ENCODE data around the gene PDZD8. TPM values are rescaled to one million over a fixed set of nuclear protein-coding genes. Genes with fewer than 3 reads are reported as not detected.

Gene PDZD8
- total RNA-seq, 1 donor from 2014 or later = 31.7 TPM

DNA sequence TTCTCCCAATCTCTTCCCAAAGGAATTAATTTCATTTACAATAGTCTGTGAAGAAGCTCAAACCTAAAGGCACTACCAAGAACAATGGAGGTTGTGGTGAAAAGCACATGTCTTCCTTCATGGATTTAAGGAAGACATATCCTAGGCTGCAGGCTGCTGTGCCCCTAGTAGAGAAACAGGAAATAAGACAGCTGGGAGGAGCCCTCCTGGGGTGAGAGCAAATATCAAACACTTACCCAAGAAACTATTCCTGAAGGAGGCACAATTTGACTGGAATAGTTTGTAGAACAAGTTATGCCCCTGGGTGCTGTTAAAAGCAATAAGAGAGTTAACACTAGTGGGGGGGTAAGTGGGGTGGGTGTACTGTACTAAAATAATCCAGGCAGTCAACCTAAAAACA lies 30.1 kb downstream of the PDZD8 start:
- H3K27ac Mint-ChIP-seq = no peak overlapping the region
- no peaks in the 10 kb centered on the region for H3K27me3 Mint-ChIP-seq
- no peaks in the 10 kb centered on the region for H3K9me3 Mint-ChIP-seq
- DNase-seq (ENCODE audit: extremely low spot score, unreplicated experiment) = no peak
- H3K36me3 Mint-ChIP-seq = peaks cover 11% of the 10 kb centered on the region
- H3K4me3 Mint-ChIP-seq = no peak overlapping the region
- peaks cover 28% of the 10 kb centered on the region for H3K4me1 Mint-ChIP-seq (ENCODE audit: unreplicated experiment)
- TF ChIP-seq, protein P1, sequence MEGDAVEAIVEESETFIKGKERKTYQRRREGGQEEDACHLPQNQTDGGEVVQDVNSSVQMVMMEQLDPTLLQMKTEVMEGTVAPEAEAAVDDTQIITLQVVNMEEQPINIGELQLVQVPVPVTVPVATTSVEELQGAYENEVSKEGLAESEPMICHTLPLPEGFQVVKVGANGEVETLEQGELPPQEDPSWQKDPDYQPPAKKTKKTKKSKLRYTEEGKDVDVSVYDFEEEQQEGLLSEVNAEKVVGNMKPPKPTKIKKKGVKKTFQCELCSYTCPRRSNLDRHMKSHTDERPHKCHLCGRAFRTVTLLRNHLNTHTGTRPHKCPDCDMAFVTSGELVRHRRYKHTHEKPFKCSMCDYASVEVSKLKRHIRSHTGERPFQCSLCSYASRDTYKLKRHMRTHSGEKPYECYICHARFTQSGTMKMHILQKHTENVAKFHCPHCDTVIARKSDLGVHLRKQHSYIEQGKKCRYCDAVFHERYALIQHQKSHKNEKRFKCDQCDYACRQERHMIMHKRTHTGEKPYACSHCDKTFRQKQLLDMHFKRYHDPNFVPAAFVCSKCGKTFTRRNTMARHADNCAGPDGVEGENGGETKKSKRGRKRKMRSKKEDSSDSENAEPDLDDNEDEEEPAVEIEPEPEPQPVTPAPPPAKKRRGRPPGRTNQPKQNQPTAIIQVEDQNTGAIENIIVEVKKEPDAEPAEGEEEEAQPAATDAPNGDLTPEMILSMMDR (conservative IDR thresholded peaks at IDR 0.05) = no peak

DNA sequence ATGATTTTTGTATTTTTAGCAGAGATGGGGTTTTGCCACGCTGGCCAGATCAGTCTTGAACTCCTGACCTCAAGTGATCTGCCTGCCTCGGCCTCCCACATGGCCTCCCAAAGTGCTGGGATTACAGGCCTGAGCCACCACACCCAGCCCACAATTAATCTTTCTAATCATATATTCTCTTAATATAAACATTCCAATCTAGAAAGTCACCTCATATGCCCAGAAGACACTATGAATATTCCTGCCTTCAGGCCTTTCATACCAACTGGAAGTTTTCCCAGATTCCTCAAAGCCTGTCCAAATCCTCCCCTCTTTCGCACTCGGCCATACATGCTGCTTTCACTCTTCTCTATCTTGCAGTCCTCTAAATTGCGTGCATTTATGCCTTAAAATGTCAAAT lies 32.6 kb downstream of the PDZD8 start:
- H3K36me3 Mint-ChIP-seq = peaks cover 11% of the 10 kb centered on the region
- H3K27me3 Mint-ChIP-seq = no peaks in the 10 kb centered on the region
- H3K4me1 Mint-ChIP-seq (ENCODE audit: unreplicated experiment) = peaks cover 19% of the 10 kb centered on the region
- H3K9me3 Mint-ChIP-seq = no peaks in the 10 kb centered on the region
- H3K4me3 Mint-ChIP-seq = no peak overlapping the region
- no peak overlapping the region for H3K27ac Mint-ChIP-seq
- DNase-seq (ENCODE audit: extremely low spot score, unreplicated experiment) = no peak
- TF ChIP-seq, protein P1 (conservative IDR thresholded peaks at IDR 0.05) = no peak

DNA sequence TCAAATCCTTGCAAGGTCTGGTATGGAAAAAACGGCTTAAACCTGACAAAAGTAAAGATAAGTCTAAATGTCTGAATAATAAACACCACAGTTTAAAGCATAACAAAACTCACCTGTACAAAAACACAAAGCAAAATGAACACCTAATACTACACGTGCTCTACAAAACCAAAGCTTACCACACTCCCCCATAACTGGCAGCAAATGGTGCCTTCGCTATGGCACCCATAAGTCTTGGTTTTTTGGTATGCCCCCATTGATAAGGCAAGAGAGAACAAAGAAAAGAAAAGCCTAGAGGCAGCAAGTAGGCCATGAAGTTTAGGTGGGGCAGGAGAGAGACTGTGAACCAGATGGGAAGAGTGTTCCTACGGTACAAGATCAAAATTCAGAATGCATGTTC lies 34.2 kb downstream of the PDZD8 start:
- H3K9me3 Mint-ChIP-seq = no peaks in the 10 kb centered on the region

DNA sequence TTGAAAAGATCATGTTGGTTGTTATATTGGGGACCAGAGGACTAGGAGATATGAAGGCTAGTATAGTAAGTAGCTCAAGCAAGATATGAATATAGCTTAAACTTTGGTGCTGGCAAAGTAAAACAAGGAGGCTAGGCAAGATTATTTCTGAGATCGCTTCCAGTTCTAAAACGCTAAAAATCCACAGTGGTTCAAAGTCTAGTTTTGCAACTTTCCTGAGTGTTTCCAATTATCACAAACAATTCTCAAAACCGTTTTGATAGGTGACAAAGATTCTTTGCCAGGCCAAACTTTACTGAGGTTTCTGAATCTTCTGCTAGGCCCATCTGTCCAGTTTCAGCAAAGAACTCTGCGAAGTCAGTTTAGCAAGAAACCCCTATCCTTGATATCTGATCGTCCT lies 35.3 kb downstream of the PDZD8 start:
- H3K27me3 Mint-ChIP-seq = no peaks in the 10 kb centered on the region
- H3K4me1 Mint-ChIP-seq (ENCODE audit: unreplicated experiment) = peaks cover 12% of the 10 kb centered on the region
- H3K27ac Mint-ChIP-seq = no peak overlapping the region
- no peaks in the 10 kb centered on the region for H3K9me3 Mint-ChIP-seq
- DNase-seq (ENCODE audit: extremely low spot score, unreplicated experiment) = no peak
- H3K36me3 Mint-ChIP-seq = peaks cover 23% of the 10 kb centered on the region
- no peak overlapping the region for H3K4me3 Mint-ChIP-seq
- TF ChIP-seq, protein P1 (conservative IDR thresholded peaks at IDR 0.05) = no peak

More for the DNA sequence above, 34.2 kb downstream of the PDZD8 start:
- H3K4me1 Mint-ChIP-seq (ENCODE audit: unreplicated experiment) = peaks cover 19% of the 10 kb centered on the region
- no peak overlapping the region for H3K27ac Mint-ChIP-seq
- no peak overlapping the region for H3K4me3 Mint-ChIP-seq
- H3K36me3 Mint-ChIP-seq = peaks cover 14% of the 10 kb centered on the region
- TF ChIP-seq, protein P1 (conservative IDR thresholded peaks at IDR 0.05) = no peak
- H3K27me3 Mint-ChIP-seq = no peaks in the 10 kb centered on the region
- DNase-seq (ENCODE audit: extremely low spot score, unreplicated experiment) = no peak

DNA sequence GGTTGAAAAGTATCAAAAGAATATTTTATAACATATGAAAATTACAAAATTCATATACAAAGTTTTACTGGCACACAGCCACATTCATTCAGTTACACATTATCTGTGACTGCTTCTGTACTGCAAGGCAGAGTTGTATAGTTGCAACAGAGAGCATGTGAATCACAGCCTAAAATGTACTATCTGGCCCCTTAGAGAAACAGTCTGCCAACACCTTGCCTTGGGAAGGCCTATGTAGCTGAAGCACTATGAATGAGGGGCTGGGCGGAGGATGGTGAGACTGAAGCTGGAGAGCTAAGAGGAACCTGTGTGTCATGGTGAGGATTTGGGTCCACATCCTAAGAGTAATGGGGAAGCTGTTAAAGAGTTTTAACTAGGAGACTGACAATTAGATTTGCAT lies 35.7 kb downstream of the PDZD8 start:
- DNase-seq (ENCODE audit: extremely low spot score, unreplicated experiment) = no peak
- Mint-ChIP-seq H3K4me3 (no peak overlapping the region), H3K9me3 (no peaks in the 10 kb centered on the region), H3K4me1 (ENCODE audit: unreplicated experiment) (peaks cover 10% of the 10 kb centered on the region), H3K27me3 (no peaks in the 10 kb centered on the region), H3K27ac (no peak overlapping the region), H3K36me3 (peaks cover 27% of the 10 kb centered on the region)
- TF ChIP-seq, protein P1 (conservative IDR thresholded peaks at IDR 0.05) = no peak

DNA sequence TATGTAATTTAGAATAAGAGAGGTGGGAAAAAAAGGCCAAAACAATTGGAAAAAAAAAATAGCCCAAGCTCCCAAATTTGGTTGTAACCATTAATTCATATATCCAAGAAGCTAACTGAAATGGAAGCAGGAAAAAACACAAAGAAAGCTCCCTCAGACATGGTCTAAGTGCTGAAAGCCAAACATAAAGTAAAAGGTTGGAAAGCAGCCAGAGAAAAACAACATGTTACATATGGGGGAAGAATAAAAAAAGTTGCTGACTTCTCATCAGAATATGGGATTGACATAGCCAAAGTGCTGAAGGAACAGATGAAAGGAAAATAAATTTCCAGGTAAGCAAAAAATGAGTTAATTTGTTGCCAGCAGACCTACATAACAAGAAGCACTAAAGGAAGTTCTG lies 40.3 kb downstream of the PDZD8 start:
- H3K4me3 Mint-ChIP-seq = no peak overlapping the region
- H3K9me3 Mint-ChIP-seq = no peaks in the 10 kb centered on the region
- peaks cover 27% of the 10 kb centered on the region for H3K36me3 Mint-ChIP-seq
- peaks cover 6% of the 10 kb centered on the region for H3K4me1 Mint-ChIP-seq (ENCODE audit: unreplicated experiment)
- DNase-seq (ENCODE audit: extremely low spot score, unreplicated experiment) = no peak
- no peaks in the 10 kb centered on the region for H3K27me3 Mint-ChIP-seq
- H3K27ac Mint-ChIP-seq = no peak overlapping the region
- TF ChIP-seq, protein P1 (conservative IDR thresholded peaks at IDR 0.05) = no peak
